Gastroesophageal sphincter (tissue), 4 donors: ENCODE measurements around the gene BEND5. TPM values are rescaled to one million over a fixed set of nuclear protein-coding genes. Genes with fewer than 3 reads are reported as not detected.

ENCODE experiments used
- ATAC-seq: fragments of 150-250 bp; one replicate; pipeline ENCODE4 v1.9.1; 2016; ENCODE audit warnings: mild to moderate bottlenecking, moderate library complexity
- H3K27ac ChIP-seq, 4 donors: fragments of 200-600 bp; sonication (generic) in 3 of 4; 1 replicate in 3 of 4; 2 replicates in 1 of 4; pipeline ENCODE4 v1.5.1; 2016 to 2019
- H3K27me3 ChIP-seq: fragments of 200-600 bp; sonication (generic); one replicate; pipeline ENCODE4 v1.5.1; 2019
- H3K36me3 ChIP-seq, 2 donors: fragments of 200-600 bp; sonication (generic); one replicate each; pipeline ENCODE4 v1.5.1; 2019; ENCODE audit warnings: control low read depth in 1 of 2
- H3K4me1 ChIP-seq, 3 donors: fragments of 200-600 bp; sonication (generic); 1 replicate in 2 of 3; 2 replicates in 1 of 3; pipeline ENCODE4 v1.5.1; 2016 to 2019; ENCODE audit warnings: control low read depth in 2 of 3
- H3K4me3 ChIP-seq, 2 donors: fragments of 200-600 bp; sonication (generic); one replicate each; pipeline ENCODE4 v1.5.1; 2019; ENCODE audit warnings: mild to moderate bottlenecking in 1 of 2, moderate library complexity in 1 of 2
- H3K9me3 ChIP-seq, 3 donors: fragments of 200-600 bp; sonication (generic); one replicate each; pipeline ENCODE4 v1.5.1; 2017 to 2019; ENCODE audit warnings: control low read depth in 2 of 3
- EP300 ChIP-seq: sonication (generic); formaldehyde crosslinking; IDR thresholded peaks from one replicate; pipeline ENCODE4 v1.6.1; 2017; ENCODE audit warnings: antibody characterized with exemption, mild to moderate bottlenecking
- POLR2A ChIP-seq, 2 donors: fragments of 450-650 bp; IDR thresholded peaks; one replicate each; pipeline ENCODE4 v1.6.1; 2017; ENCODE audit warnings: antibody characterized with exemption in 2 of 2, mild to moderate bottlenecking in 2 of 2, moderate library complexity in 1 of 2
- POLR2AphosphoS5 ChIP-seq: sonication (generic); formaldehyde crosslinking; IDR thresholded peaks from one replicate; pipeline ENCODE4 v1.6.1; 2017; ENCODE audit warnings: antibody characterized with exemption
- WGBS, 2 donors: methylation state at CpG; one replicate each; pipeline ENCODE4 v1.1.5; 2018; ENCODE audit warnings: low coverage in 1 of 2; 5-methylcytosine and 5-hydroxymethylcytosine counted together
- total RNA-seq, 4 donors: library from RNA; depleted of rRNA; stranded (reverse); fragments of >200 nt; gene quantifications; one replicate each; pipeline ENCODE4 v1.1.0, GENCODE V29; 2016
- TF ChIP-seq, protein P1 (sequence below), 4 experiments: fragments of 200-600 bp in 2 of 4; fragments of 450-650 bp in 2 of 4; sonication (generic) in 1 of 4; IDR thresholded peaks; one replicate each; pipeline ENCODE4 v1.5.1; 2017 to 2019; ENCODE audit warnings: antibody characterized with exemption in 4 of 4, mild to moderate bottlenecking in 2 of 4, moderate library complexity in 2 of 4

Gene BEND5
- total RNA-seq, 4 donors from 2014 or later: 2.6 to 10.4 (median 5.9) TPM

DNA sequence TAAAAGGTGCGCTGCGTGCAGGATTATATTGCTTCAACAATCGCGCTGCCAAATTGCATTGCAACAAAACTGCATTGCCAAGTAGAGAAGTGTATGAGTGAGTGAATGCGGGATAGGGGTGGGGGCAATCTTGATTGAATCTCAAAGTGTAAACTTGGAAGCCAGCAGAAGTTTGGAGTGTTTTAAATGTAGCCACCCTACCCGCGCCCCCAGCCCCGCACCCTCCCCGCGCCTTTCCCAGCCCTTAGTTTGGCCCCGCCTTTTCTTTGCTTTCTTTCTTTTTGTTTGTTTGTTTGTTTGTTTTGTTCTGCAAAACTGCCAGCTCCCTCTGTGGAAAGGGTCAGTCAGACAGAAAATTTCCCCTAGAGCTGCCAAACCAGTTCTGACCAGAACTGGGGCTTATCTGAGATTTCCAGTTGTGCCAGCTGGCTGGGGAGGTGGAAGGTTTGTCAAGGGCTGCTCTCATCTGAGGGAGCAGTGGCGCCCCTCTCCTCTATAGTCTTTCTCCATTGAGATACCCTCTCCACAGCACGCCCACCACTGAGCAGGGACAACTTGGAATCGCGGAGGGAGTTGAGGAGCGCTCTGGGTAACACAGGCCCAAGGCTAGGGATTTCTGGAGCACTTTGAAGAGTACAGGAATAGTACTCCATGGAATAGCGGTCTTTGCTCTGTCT, 666 bp upstream of the BEND5 start:
- Histone ChIP-seq H3K4me3 (peak overlapping the region; percentile 87 to 95), H3K9me3 (no peaks in the 10 kb centered on the region), H3K27me3 (no peaks in the 10 kb centered on the region), H3K36me3 (no peaks in the 10 kb centered on the region), H3K4me1 (peaks cover 0 to 47% (median 7%) of the 10 kb centered on the region in 3 donors), H3K27ac (peak overlapping the region in 2 of 4 donors; percentile 87 to 89)
- ATAC-seq: no peak
- no peak for TF ChIP-seq EP300
- TF ChIP-seq POLR2AphosphoS5: no peak
- TF ChIP-seq, protein P1, sequence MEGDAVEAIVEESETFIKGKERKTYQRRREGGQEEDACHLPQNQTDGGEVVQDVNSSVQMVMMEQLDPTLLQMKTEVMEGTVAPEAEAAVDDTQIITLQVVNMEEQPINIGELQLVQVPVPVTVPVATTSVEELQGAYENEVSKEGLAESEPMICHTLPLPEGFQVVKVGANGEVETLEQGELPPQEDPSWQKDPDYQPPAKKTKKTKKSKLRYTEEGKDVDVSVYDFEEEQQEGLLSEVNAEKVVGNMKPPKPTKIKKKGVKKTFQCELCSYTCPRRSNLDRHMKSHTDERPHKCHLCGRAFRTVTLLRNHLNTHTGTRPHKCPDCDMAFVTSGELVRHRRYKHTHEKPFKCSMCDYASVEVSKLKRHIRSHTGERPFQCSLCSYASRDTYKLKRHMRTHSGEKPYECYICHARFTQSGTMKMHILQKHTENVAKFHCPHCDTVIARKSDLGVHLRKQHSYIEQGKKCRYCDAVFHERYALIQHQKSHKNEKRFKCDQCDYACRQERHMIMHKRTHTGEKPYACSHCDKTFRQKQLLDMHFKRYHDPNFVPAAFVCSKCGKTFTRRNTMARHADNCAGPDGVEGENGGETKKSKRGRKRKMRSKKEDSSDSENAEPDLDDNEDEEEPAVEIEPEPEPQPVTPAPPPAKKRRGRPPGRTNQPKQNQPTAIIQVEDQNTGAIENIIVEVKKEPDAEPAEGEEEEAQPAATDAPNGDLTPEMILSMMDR (IDR thresholded peaks at IDR 0.05): no peak
- TF ChIP-seq POLR2A (IDR thresholded peaks at IDR 0.05): no peak
- 1 to 2% methylated on average over 9 to 11 of the region's 17 CpGs for WGBS, 2 donors

DNA sequence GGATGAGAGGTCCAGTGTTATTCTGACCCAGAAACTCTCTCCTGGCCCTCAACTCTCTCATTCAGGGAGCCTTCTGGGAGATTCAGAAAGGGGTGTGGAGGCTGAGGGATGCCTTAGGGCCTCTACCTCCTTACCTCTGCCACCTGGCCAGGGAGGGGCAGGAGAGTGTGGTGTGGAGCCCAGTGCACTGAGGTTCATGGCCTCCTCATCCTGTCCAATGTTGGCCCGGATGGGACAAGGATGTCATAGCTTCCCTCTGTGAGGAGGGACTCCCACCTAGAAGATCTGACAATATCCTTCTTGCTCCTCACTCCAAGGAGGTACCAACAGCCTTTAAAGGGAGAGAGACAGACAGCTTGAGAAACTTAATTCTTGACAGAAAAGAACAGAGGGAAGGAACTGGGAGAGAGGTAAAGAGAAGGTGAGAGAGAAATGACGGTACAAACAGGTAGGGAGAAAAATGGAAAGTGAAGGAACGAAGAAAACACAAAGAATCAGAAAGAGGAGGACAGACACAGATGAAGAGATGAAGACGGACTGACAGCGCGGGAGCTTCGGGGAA, 779 bp downstream of the BEND5 start:
- 0 to 1% methylated on average over 2 to 6 of the region's 7 CpGs for WGBS, 2 donors
- H3K27ac ChIP-seq: peak overlapping the region; percentile 76 to 89 (median 85)
- no peaks in the 10 kb centered on the region for H3K27me3 ChIP-seq
- peaks cover 0 to 62% (median 11%) of the 10 kb centered on the region in 3 donors for H3K4me1 ChIP-seq
- no peaks in the 10 kb centered on the region for H3K36me3 ChIP-seq
- no peaks in the 10 kb centered on the region for H3K9me3 ChIP-seq
- no peak for ATAC-seq
- peak overlapping the region; percentile 87 to 95 for H3K4me3 ChIP-seq
- no peak for TF ChIP-seq EP300
- TF ChIP-seq POLR2A (IDR thresholded peaks at IDR 0.05): no peak
- TF ChIP-seq POLR2AphosphoS5: no peak
- TF ChIP-seq, protein P1 (IDR thresholded peaks at IDR 0.05): no peak

DNA sequence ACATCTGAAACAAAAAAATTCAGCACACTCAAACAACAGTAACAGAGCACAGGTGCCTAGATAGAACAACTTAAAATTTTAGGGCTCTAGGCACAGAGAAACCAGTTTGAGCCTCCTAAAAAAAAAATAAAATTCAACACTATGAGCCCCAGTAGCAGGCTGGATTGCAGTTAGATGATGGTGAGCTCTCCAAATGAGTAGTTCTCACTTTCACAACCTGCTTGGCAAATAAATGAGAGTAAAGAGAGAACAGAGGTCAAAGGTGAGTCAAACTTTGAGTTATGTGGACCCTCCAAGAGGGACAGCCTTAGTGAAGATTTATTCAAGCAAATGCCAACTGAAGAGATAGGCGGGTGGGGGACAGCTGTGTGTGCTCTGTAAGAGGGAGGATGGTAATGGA, 3.6 kb downstream of the BEND5 start:
- ATAC-seq: no peak
- 86 to 89% methylated on average over 1 of the region's 1 CpG for WGBS, 2 donors
- TF ChIP-seq POLR2A (IDR thresholded peaks at IDR 0.05) (no peak), EP300 (no peak), POLR2AphosphoS5 (no peak)
- TF ChIP-seq, protein P1 (IDR thresholded peaks at IDR 0.05): no peak
- Histone ChIP-seq H3K36me3 (no peaks in the 10 kb centered on the region), H3K9me3 (no peaks in the 10 kb centered on the region), H3K4me1 (peaks cover 0 to 74% (median 11%) of the 10 kb centered on the region in 3 donors), H3K4me3 (no peak overlapping the region), H3K27me3 (no peaks in the 10 kb centered on the region), H3K27ac (peak overlapping the region in 1 of 4 donors; percentile 24)

DNA sequence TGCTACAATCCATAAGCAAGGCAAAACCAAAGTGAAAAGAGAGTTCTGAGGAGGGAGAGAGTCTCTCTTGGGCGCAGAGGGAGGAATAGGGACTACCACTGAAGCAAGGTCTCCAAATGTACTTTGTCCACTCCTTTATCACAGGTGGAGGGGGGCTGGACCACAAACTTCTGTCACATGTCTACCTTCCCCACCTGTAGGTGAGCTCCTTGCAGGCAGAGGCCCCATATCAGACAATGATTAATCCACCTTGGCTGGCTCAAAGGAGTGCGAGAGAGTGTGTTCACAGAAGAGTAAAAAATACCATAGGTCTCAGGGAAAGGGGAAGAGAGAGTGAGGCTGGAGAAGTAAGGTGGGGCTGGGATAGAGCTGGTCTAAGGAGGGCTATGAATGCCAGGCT, 4.5 kb downstream of the BEND5 start:
- H3K9me3 ChIP-seq: no peaks in the 10 kb centered on the region
- no peak for ATAC-seq
- TF ChIP-seq, protein P1 (IDR thresholded peaks at IDR 0.05): no peak
- TF ChIP-seq EP300 (no peak), POLR2A (IDR thresholded peaks at IDR 0.05) (no peak), POLR2AphosphoS5 (no peak)
- H3K4me1 ChIP-seq: peaks cover 0 to 74% (median 11%) of the 10 kb centered on the region in 3 donors
- WGBS, 2 donors: 83 to 86% methylated on average over 2 of the region's 2 CpGs
- H3K27ac ChIP-seq: no peak overlapping the region
- no peak overlapping the region for H3K4me3 ChIP-seq
- H3K36me3 ChIP-seq: peaks cover 0 to 2% of the 10 kb centered on the region in 2 donors
- no peaks in the 10 kb centered on the region for H3K27me3 ChIP-seq

DNA sequence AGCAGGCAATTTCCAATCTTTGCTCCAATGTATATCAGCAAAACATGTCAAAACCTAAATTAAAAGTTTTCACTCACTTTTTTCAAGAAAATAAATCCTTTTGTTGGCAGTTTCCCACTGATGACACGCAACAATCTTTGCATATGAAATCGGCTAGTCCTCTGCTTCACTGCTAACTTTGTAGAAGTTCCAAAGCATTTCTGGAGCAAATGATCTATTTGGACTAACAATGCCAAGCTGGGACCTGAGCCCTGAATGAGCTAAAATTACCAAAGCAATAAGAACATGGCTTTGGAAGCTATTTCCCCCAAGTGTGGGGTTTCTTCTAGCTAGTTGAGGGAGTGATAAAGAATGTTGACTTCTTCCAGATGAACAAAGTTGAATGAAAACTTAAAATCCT, 5.1 kb downstream of the BEND5 start:
- ATAC-seq: no peak
- Histone ChIP-seq H3K27ac (no peak overlapping the region), H3K36me3 (peaks cover 0 to 6% of the 10 kb centered on the region in 2 donors), H3K9me3 (no peaks in the 10 kb centered on the region), H3K4me1 (peaks cover 0 to 72% (median 11%) of the 10 kb centered on the region in 3 donors), H3K4me3 (no peak overlapping the region), H3K27me3 (no peaks in the 10 kb centered on the region)
- 34 to 57% methylated on average over 2 of the region's 2 CpGs for WGBS, 2 donors
- TF ChIP-seq POLR2AphosphoS5: no peak
- TF ChIP-seq EP300: no peak
- TF ChIP-seq, protein P1 (IDR thresholded peaks at IDR 0.05): no peak
- TF ChIP-seq POLR2A (IDR thresholded peaks at IDR 0.05): no peak
